GM23248 (cell line): ENCODE measurements around the gene ASIC2. TPM values are rescaled to one million over a fixed set of nuclear protein-coding genes. Genes with fewer than 3 reads are reported as not detected.

Experiments used
- DNase-seq: peaks from one replicate; pipeline ENCODE4 v3.0.0-alpha.2; 2015
- H2AFZ ChIP-seq: fragments of 200-600 bp; sonication (generic); 2 replicates; pipeline ENCODE4 v1.6.1; 2016; ENCODE audit warnings: antibody characterized with exemption
- H3F3A ChIP-seq: fragments of 200-600 bp; sonication (generic); 2 replicates; pipeline ENCODE4 v1.6.1; 2016; ENCODE audit warnings: mild to moderate bottlenecking, antibody characterized with exemption, mixed run types; ENCODE audit not compliant: insufficient read depth
- H3K27ac ChIP-seq: fragments of 200-600 bp; sonication (generic); 2 replicates; pipeline ENCODE4 v1.5.1; 2016; ENCODE audit warnings: mild to moderate bottlenecking
- H3K27me3 ChIP-seq: fragments of 200-600 bp; sonication (generic); replicated peaks from 2 replicates; pipeline ENCODE4 v1.6.1; 2016; ENCODE audit warnings: mild to moderate bottlenecking; ENCODE audit not compliant: insufficient read depth
- H3K36me3 ChIP-seq: fragments of 200-600 bp; sonication (generic); 2 replicates; pipeline ENCODE4 v1.6.1; 2016; ENCODE audit warnings: low read depth, mild to moderate bottlenecking
- H3K4me1 ChIP-seq: fragments of 200-600 bp; sonication (generic); 2 replicates; pipeline ENCODE4 v1.6.1; 2016; ENCODE audit warnings: mild to moderate bottlenecking; ENCODE audit not compliant: insufficient read depth
- H3K4me2 ChIP-seq: fragments of 200-600 bp; sonication (generic); one replicate; pipeline ENCODE4 v1.6.1; 2016; ENCODE audit warnings: mild to moderate bottlenecking; ENCODE audit not compliant: unreplicated experiment
- H3K4me3 ChIP-seq: fragments of 200-600 bp; sonication (generic); 2 replicates; pipeline ENCODE4 v1.5.1; 2016; ENCODE audit warnings: mild to moderate bottlenecking
- H3K79me2 ChIP-seq: fragments of 200-600 bp; sonication (generic); 2 replicates; pipeline ENCODE4 v1.6.1; 2016; ENCODE audit warnings: mild to moderate bottlenecking; ENCODE audit not compliant: insufficient read depth
- H3K9ac ChIP-seq: fragments of 200-600 bp; sonication (generic); 2 replicates; pipeline ENCODE4 v1.6.1; 2016; ENCODE audit warnings: mild to moderate bottlenecking
- H3K9me2 ChIP-seq: fragments of 200-600 bp; sonication (generic); 2 replicates; pipeline ENCODE4 v1.6.1; 2016; ENCODE audit warnings: mixed run types, mild to moderate bottlenecking, moderate library complexity; ENCODE audit not compliant: insufficient read depth
- H3K9me3 ChIP-seq: fragments of 200-600 bp; sonication (generic); one replicate; pipeline ENCODE4 v1.6.1; 2017; ENCODE audit warnings: low read depth
- H4K20me1 ChIP-seq: fragments of 200-600 bp; sonication (generic); 2 replicates; pipeline ENCODE4 v1.6.0; 2016; ENCODE audit not compliant: insufficient read depth
- EZH2 ChIP-seq: fragments of 200-600 bp; sonication (generic); IDR thresholded peaks from 2 replicates; pipeline ENCODE4 v1.6.1; 2018; ENCODE audit warnings: antibody characterized with exemption, mild to moderate bottlenecking; ENCODE audit not compliant: insufficient read depth, poor library complexity, severe bottlenecking
- EZH2phosphoT487 ChIP-seq: fragments of 200-600 bp; sonication (generic); IDR thresholded peaks from 2 replicates; pipeline ENCODE4 v1.6.1; 2018; ENCODE audit warnings: antibody characterized with exemption, moderate library complexity, mild to moderate bottlenecking, low read depth; ENCODE audit not compliant: insufficient read depth
- whole genome bisulfite sequencing, 2 experiments: methylation state at CpG; one replicate each; pipeline ENCODE4 v1.1.6; 2015 to 2017; ENCODE audit warnings: low lambda C conversion rate in 2 of 2, low coverage in 1 of 2; ENCODE audit errors: missing lambda C conversion rate in 2 of 2; 5-methylcytosine and 5-hydroxymethylcytosine counted together
- in situ Hi-C: fragments of 300-500 bp; cut with MboI; formaldehyde crosslinking; loops from 2 replicates; pipeline ENCODE4 v1.15.0; 2020
- polyA plus RNA-seq: library from polyadenylated mRNA; unstranded; fragments of >200 nt; fragmentation: Nextera tagmentation; extraction: Ambion mirVana; gene quantifications from 2 replicates; pipeline ENCODE4 v1.2.1, GENCODE V29; 2016
- total RNA-seq: library from RNA; depleted of rRNA; stranded (reverse); fragments of >200 nt; shearing (Covaris generic); gene quantifications from 2 replicates; pipeline ENCODE4 v1.2.3, GENCODE V29; 2014

Gene ASIC2
- total and polyA plus RNA-seq, 2 experiments from 2014 or later, result under 0.01 TPM; not detected in 1

DNA sequence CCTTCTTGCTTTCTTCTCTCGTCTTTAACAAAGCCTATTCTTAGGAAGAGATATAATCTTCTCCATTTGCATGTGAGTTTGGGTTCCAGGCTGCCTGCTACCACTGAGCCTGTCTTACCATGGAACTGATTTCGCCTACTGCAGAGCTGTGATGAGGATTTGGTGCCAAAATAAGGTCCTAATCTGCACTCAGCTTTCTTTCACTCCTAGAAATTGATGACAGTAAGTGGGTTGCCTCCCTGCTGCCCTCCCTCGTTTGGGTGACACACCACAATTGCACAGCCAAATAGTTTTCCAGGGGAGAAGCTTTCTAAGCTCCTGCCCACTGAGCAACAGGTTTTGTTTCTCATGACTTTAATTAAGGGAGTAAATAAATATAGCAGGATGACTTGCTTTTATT is 25.1 kb upstream of the ASIC2 start:
- Histone ChIP-seq H3K9me3 (no peaks in the 10 kb centered on the region), H3K9ac (no peak overlapping the region), H3K79me2 (no peaks in the 10 kb centered on the region), H3F3A (no peaks in the 10 kb centered on the region), H3K27me3 (peaks cover 25% of the 10 kb centered on the region; the same call in 1 of the 2 replicates), H2AFZ (no peak overlapping the region), H3K4me1 (no peaks in the 10 kb centered on the region), H3K9me2 (no peaks in the 10 kb centered on the region), H3K36me3 (no peaks in the 10 kb centered on the region), H3K27ac (no peak overlapping the region), H4K20me1 (no peaks in the 10 kb centered on the region), H3K4me3 (no peak overlapping the region), H3K4me2 (no peak overlapping the region)
- WGBS, 2 experiments, result 4 to 9% methylated on average over 3 of the region's 3 CpGs
- TF ChIP-seq EZH2phosphoT487 (no peak), EZH2 (no peak)
- no peak for DNase-seq
- in situ Hi-C loops, result no loop called here

DNA sequence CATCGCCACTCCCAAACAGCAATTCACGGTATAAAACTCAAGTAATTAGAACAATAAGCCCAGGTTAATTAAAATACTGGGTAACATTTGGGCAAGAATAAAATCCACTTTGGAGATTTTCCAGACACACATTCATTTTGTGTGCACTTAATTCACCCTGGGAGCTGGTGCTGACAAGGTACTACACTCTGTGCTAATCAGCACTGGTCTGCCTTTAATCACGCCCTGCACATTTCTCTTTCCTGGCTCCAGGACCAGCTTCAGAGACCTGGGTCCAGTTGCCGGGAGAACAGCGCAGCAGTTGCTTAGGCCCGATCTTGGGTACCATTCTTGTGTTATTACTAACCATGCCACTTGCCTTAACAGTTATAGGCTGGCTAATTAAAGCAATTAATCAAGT is 23.7 kb upstream of the ASIC2 start:
- peaks cover 25% of the 10 kb centered on the region; the same call in 1 of the 2 replicates for H3K27me3 ChIP-seq
- H3K4me3 ChIP-seq, result no peak overlapping the region
- H3F3A ChIP-seq, result no peaks in the 10 kb centered on the region
- H4K20me1 ChIP-seq, result no peaks in the 10 kb centered on the region
- no peak overlapping the region for H3K27ac ChIP-seq
- TF ChIP-seq EZH2 (no peak), EZH2phosphoT487 (no peak)
- WGBS, 2 experiments, result 37 to 38% methylated on average over 6 of the region's 6 CpGs
- H3K9ac ChIP-seq, result no peak overlapping the region
- H3K36me3 ChIP-seq, result no peaks in the 10 kb centered on the region
- no peaks in the 10 kb centered on the region for H3K79me2 ChIP-seq
- in situ Hi-C loops, result no loop called here
- no peaks in the 10 kb centered on the region for H3K9me2 ChIP-seq
- DNase-seq, result no peak
- H3K4me2 ChIP-seq, result no peak overlapping the region
- no peaks in the 10 kb centered on the region for H3K4me1 ChIP-seq
- H3K9me3 ChIP-seq, result no peaks in the 10 kb centered on the region
- no peak overlapping the region for H2AFZ ChIP-seq

DNA sequence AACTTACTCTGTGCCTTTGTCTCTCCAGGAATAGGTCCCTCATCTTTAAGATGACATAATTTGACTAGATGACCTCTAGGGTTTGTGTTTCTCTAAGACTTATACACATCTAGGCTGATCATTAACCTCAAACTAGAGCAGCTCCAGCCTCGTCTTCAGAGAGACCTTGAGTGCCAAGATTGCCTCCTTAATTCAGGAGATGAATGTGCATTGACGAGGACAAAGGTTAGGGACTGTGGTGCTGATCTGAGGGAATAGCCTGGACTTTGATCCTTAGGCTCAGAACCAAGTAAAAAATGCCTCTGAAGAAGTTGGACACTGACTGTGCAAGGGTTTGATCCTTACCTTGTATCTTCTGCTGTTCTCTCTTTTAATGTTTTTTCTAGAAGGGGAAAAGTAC is 17.2 kb upstream of the ASIC2 start:
- Histone ChIP-seq H3K9me3 (no peaks in the 10 kb centered on the region), H3F3A (no peaks in the 10 kb centered on the region), H4K20me1 (no peaks in the 10 kb centered on the region), H3K9ac (no peak overlapping the region), H3K27me3 (peaks cover 43% of the 10 kb centered on the region), H3K4me2 (no peak overlapping the region), H3K9me2 (no peaks in the 10 kb centered on the region), H3K4me1 (no peaks in the 10 kb centered on the region), H3K36me3 (no peaks in the 10 kb centered on the region), H2AFZ (no peak overlapping the region), H3K4me3 (no peak overlapping the region), H3K79me2 (no peaks in the 10 kb centered on the region), H3K27ac (no peak overlapping the region)
- TF ChIP-seq EZH2 (no peak), EZH2phosphoT487 (no peak)
- WGBS, 2 experiments, result 5 to 13% methylated on average over 2 of the region's 2 CpGs
- in situ Hi-C loops, result no loop called here
- no peak for DNase-seq

DNA sequence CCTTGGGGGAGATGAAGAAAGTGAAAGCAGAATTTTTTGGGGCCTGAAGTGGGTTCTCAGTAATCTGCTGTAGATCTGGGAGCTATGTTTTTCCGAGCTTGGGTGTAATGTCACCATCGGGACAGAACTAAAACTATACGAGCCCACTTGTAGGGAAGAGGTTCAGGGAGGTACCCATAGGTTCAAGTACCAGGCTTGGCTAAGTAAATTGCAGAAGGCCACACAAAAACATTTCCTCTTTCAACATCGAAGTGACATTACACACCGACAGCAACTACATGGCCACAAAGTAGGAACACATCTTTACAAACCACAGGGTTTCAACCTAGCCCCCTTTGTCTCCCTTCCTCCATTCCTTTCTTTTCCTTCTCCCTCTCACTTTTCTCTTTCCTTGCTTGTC is 10.2 kb upstream of the ASIC2 start:
- Histone ChIP-seq H4K20me1 (no peaks in the 10 kb centered on the region), H3K27me3 (peaks cover 35% of the 10 kb centered on the region), H3F3A (no peaks in the 10 kb centered on the region), H3K9ac (no peak overlapping the region), H3K9me3 (no peaks in the 10 kb centered on the region), H3K4me2 (no peak overlapping the region), H3K4me3 (no peak overlapping the region), H3K9me2 (no peaks in the 10 kb centered on the region), H3K79me2 (no peaks in the 10 kb centered on the region), H3K36me3 (no peaks in the 10 kb centered on the region), H3K27ac (no peak overlapping the region), H3K4me1 (no peaks in the 10 kb centered on the region), H2AFZ (no peak overlapping the region)
- no peak for TF ChIP-seq EZH2
- no peak for TF ChIP-seq EZH2phosphoT487
- no peak for DNase-seq
- in situ Hi-C loops, result no loop called here
- 62 to 63% methylated on average over 5 of the region's 5 CpGs for WGBS, 2 experiments

DNA sequence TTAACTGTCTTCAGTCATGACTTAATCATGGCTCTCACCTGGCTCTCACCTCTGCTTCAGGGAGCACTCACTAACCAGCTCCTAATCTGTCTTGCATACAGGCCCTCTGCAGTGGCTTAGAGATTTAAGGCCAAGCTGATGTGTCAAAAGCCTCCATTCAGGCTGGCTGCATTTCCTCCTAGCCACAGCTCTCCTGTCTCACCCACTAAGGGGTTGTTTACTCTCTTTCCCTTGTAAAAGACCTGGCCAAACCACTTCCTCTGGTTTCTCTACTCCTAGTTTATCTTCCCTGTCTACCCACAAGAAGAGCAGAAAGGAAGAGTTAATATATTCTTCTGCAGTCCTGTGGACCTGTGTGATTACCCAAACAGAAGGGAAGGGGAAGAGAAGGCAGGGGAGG is 9.3 kb upstream of the ASIC2 start:
- no peaks in the 10 kb centered on the region for H3K36me3 ChIP-seq
- no peaks in the 10 kb centered on the region for H3K4me1 ChIP-seq
- no peaks in the 10 kb centered on the region for H4K20me1 ChIP-seq
- H3K27ac ChIP-seq, result no peak overlapping the region
- in situ Hi-C loops, result no loop called here
- H3K27me3 ChIP-seq, result peaks cover 29% of the 10 kb centered on the region
- no peaks in the 10 kb centered on the region for H3K9me3 ChIP-seq
- H3K4me3 ChIP-seq, result no peak overlapping the region
- no peaks in the 10 kb centered on the region for H3F3A ChIP-seq
- no peak overlapping the region for H3K9ac ChIP-seq
- H3K79me2 ChIP-seq, result no peaks in the 10 kb centered on the region
- no peak for DNase-seq
- no peak for TF ChIP-seq EZH2phosphoT487
- TF ChIP-seq EZH2, result no peak
- no peak overlapping the region for H2AFZ ChIP-seq
- H3K9me2 ChIP-seq, result no peaks in the 10 kb centered on the region
- no peak overlapping the region for H3K4me2 ChIP-seq
